HepG2 (cell line): ENCODE data around the gene ITIH1. TPM values are rescaled to one million over a fixed set of nuclear protein-coding genes. Genes with fewer than 3 reads are reported as not detected.

Source experiments
- HDAC2 ChIP-seq: sonication (generic); formaldehyde crosslinking; IDR thresholded peaks from 2 replicates; pipeline ENCODE4 v1.4.0; 2020; ENCODE audit warnings: missing genetic modification reagents
- KLF16 ChIP-seq, 2 experiments: sonication (generic) in 1 of 2; formaldehyde crosslinking in 1 of 2; IDR thresholded peaks; 2 replicates each; pipeline versions ENCODE4 v1.6.1 to v1.8.0; 2016 to 2023; ENCODE audit warnings: missing genetic modification reagents in 2 of 2, missing compliant biosample characterization in 1 of 2
- MIER3 ChIP-seq: IDR thresholded peaks from 2 replicates; pipeline ENCODE4 v1.6.1; 2016; ENCODE audit warnings: missing compliant biosample characterization, borderline replicate concordance
- ONECUT2 ChIP-seq: sonication (generic); formaldehyde crosslinking; IDR thresholded peaks from 2 replicates; pipeline ENCODE4 v1.4.0; 2020; ENCODE audit warnings: missing genetic modification reagents
- SALL2 ChIP-seq: sonication (generic); formaldehyde crosslinking; IDR thresholded peaks from 2 replicates; pipeline ENCODE4 v1.8.1; 2023; ENCODE audit warnings: mild to moderate bottlenecking, missing genetic modification reagents, inconsistent platforms
- SNAI1 ChIP-seq: sonication (generic); formaldehyde crosslinking; IDR thresholded peaks from 2 replicates; pipeline ENCODE4 v1.5.0; 2020; ENCODE audit warnings: mild to moderate bottlenecking, missing genetic modification reagents, borderline replicate concordance
- TARDBP ChIP-seq: sonication (generic); formaldehyde crosslinking; IDR thresholded peaks from 2 replicates; pipeline ENCODE4 v1.8.0; 2022; ENCODE audit warnings: mild to moderate bottlenecking, missing genetic modification reagents
- ZNF331 ChIP-seq: sonication (generic); formaldehyde crosslinking; IDR thresholded peaks from 2 replicates; pipeline ENCODE4 v1.4.0; 2020; ENCODE audit warnings: missing genetic modification reagents
- ZNF703 ChIP-seq: sonication (generic); formaldehyde crosslinking; IDR thresholded peaks from 2 replicates; pipeline ENCODE4 v1.5.1; 2020; ENCODE audit warnings: missing genetic modification reagents, mild to moderate bottlenecking, moderate library complexity, borderline replicate concordance
- ZNF746 ChIP-seq: sonication (generic); formaldehyde crosslinking; IDR thresholded peaks from 2 replicates; pipeline ENCODE4 v1.8.0; 2022; ENCODE audit warnings: mild to moderate bottlenecking, missing genetic modification reagents
- polyA plus RNA-seq, 8 experiments: library from polyadenylated mRNA; depleted of rRNA in 3 of 8; stranded (reverse) in 7 of 8; unstranded in 1 of 8; fragments of >200 nt; fragmentation: Illumina TruSeq in 4 of 8; extraction: Trizol in 4 of 8; gene quantifications; 2 replicates each; pipeline versions ENCODE4 v1.2.1 to v1.2.3, GENCODE V29; 2011 to 2016; ENCODE audit warnings: low read depth in 4 of 8, missing spikeins in 1 of 8, mixed read lengths in 1 of 8; ENCODE audit not compliant: insufficient read depth in 1 of 8
- total RNA-seq, 5 experiments: library from RNA; depleted of rRNA; stranded (reverse); fragments of >200 nt; fragmentation: Illumina TruSeq; extraction: Trizol; gene quantifications; 2 replicates each; pipeline ENCODE4 v1.2.3, GENCODE V29; 2016; ENCODE audit warnings: low read depth in 1 of 5
- TF ChIP-seq, protein P1 (sequence below): IDR thresholded peaks from 2 replicates; pipeline ENCODE4 v1.6.1; 2016; ENCODE audit warnings: mild to moderate bottlenecking, missing biosample characterization, missing genetic modification reagents
- TF ChIP-seq, protein P2 (sequence below): sonication (generic); formaldehyde crosslinking; IDR thresholded peaks from 2 replicates; pipeline ENCODE4 v1.4.0; 2020; ENCODE audit warnings: mild to moderate bottlenecking, missing genetic modification reagents
- TF ChIP-seq, protein P3 (sequence below): fragments of 450-650 bp; IDR thresholded peaks from 2 replicates; pipeline ENCODE4 v1.6.1; 2016
- TF ChIP-seq, protein P4 (sequence below): IDR thresholded peaks from 2 replicates; pipeline ENCODE4 v1.6.1; 2016
- TF ChIP-seq, protein P5 (sequence below): IDR thresholded peaks from 2 replicates; pipeline ENCODE4 v1.6.1; 2016; ENCODE audit warnings: missing genetic modification reagents, missing compliant biosample characterization

ITIH1 gene
- total and polyA plus RNA-seq, 2 of the 13 experiments (the other 11 are each of a cell fraction or from before 2014, with no cell fraction given): 12.3 to 19.6 TPM

DNA sequence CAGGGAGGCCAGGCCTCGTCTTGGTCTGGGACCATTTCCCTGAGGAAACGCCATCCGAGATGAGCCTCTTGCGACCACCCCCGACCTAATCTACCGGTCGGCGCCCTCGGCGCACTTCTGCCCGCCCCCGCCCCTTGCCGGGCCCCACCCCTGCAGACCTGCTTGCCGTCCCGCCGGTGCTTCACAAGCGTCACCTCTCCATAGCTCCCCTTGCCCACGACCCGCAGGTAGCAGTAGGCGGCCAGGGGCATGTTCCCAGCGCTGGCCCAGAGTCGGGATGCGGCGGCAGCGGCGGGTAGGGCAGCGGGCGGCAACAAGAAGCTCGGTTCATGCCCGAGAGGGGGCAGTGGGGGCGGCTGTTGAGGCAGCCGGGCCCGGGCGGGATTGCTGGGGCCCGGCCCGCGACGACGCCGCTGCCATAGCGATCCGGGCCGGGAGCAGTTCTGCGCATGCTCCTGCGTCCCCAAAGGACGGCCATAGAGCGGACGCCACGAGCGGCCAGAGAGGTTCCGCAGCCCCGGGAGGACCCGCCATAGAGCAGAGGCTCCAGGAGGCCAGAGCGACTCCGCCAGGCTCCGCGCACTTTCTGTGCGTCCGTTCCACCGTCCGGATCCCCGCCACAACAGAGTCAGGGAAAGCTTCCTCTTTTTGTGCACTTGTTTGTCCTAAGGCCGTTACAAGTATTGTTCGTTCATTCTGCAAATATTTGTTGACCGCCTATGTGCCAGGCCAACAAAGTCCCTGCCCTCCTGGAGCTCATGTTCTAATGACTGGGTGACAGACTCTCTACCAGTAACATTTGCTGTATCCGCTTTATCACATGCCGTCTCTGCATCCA, 6.7 kb upstream of the ITIH1 start, which contains the start of gene NEK4 (continued):
- peak; percentile 69; the same call in 1 of the 2 replicates for TF ChIP-seq SALL2 (CRISPR knock-in tag)
- TF ChIP-seq, protein P1, sequence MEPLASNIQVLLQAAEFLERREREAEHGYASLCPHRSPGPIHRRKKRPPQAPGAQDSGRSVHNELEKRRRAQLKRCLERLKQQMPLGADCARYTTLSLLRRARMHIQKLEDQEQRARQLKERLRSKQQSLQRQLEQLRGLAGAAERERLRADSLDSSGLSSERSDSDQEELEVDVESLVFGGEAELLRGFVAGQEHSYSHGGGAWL (CRISPR knock-in tag): peak; percentile 78
- TF ChIP-seq, protein P2, sequence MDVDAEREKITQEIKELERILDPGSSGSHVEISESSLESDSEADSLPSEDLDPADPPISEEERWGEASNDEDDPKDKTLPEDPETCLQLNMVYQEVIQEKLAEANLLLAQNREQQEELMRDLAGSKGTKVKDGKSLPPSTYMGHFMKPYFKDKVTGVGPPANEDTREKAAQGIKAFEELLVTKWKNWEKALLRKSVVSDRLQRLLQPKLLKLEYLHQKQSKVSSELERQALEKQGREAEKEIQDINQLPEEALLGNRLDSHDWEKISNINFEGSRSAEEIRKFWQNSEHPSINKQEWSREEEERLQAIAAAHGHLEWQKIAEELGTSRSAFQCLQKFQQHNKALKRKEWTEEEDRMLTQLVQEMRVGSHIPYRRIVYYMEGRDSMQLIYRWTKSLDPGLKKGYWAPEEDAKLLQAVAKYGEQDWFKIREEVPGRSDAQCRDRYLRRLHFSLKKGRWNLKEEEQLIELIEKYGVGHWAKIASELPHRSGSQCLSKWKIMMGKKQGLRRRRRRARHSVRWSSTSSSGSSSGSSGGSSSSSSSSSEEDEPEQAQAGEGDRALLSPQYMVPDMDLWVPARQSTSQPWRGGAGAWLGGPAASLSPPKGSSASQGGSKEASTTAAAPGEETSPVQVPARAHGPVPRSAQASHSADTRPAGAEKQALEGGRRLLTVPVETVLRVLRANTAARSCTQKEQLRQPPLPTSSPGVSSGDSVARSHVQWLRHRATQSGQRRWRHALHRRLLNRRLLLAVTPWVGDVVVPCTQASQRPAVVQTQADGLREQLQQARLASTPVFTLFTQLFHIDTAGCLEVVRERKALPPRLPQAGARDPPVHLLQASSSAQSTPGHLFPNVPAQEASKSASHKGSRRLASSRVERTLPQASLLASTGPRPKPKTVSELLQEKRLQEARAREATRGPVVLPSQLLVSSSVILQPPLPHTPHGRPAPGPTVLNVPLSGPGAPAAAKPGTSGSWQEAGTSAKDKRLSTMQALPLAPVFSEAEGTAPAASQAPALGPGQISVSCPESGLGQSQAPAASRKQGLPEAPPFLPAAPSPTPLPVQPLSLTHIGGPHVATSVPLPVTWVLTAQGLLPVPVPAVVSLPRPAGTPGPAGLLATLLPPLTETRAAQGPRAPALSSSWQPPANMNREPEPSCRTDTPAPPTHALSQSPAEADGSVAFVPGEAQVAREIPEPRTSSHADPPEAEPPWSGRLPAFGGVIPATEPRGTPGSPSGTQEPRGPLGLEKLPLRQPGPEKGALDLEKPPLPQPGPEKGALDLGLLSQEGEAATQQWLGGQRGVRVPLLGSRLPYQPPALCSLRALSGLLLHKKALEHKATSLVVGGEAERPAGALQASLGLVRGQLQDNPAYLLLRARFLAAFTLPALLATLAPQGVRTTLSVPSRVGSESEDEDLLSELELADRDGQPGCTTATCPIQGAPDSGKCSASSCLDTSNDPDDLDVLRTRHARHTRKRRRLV (CRISPR knock-in tag): no peak
- TF ChIP-seq, protein P3, sequence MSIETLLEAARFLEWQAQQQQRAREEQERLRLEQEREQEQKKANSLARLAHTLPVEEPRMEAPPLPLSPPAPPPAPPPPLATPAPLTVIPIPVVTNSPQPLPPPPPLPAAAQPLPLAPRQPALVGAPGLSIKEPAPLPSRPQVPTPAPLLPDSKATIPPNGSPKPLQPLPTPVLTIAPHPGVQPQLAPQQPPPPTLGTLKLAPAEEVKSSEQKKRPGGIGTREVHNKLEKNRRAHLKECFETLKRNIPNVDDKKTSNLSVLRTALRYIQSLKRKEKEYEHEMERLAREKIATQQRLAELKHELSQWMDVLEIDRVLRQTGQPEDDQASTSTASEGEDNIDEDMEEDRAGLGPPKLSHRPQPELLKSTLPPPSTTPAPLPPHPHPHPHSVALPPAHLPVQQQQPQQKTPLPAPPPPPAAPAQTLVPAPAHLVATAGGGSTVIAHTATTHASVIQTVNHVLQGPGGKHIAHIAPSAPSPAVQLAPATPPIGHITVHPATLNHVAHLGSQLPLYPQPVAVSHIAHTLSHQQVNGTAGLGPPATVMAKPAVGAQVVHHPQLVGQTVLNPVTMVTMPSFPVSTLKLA: 0 out of 2 replicates have a peak, but pooled peaks have one; percentile 29
- TF ChIP-seq, protein P4, sequence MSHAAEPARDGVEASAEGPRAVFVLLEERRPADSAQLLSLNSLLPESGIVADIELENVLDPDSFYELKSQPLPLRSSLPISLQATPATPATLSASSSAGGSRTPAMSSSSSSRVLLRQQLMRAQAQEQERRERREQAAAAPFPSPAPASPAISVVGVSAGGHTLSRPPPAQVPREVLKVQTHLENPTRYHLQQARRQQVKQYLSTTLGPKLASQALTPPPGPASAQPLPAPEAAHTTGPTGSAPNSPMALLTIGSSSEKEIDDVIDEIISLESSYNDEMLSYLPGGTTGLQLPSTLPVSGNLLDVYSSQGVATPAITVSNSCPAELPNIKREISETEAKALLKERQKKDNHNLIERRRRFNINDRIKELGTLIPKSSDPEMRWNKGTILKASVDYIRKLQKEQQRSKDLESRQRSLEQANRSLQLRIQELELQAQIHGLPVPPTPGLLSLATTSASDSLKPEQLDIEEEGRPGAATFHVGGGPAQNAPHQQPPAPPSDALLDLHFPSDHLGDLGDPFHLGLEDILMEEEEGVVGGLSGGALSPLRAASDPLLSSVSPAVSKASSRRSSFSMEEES (CRISPR knock-in tag): peak; percentile 52
- peak; percentile 5; the same call in 1 of the 2 replicates for TF ChIP-seq HDAC2 (CRISPR knock-in tag)
- peak; percentile 46 for TF ChIP-seq ZNF331 (CRISPR knock-in tag)
- TF ChIP-seq ZNF746 (CRISPR knock-in tag): 0 out of 2 replicates have a peak, but pooled peaks have one; percentile 68
- TF ChIP-seq, protein P5, sequence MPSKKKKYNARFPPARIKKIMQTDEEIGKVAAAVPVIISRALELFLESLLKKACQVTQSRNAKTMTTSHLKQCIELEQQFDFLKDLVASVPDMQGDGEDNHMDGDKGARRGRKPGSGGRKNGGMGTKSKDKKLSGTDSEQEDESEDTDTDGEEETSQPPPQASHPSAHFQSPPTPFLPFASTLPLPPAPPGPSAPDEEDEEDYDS (CRISPR knock-in tag): peak; percentile 46; the same call in 1 of the 2 replicates
- 0 out of 2 replicates have a peak, but pooled peaks have one; percentile 22 for TF ChIP-seq ONECUT2 (CRISPR knock-in tag)
- peak; percentile 53; the same call in 1 of the 2 replicates for TF ChIP-seq MIER3 (CRISPR knock-in tag)
- TF ChIP-seq KLF16 (CRISPR knock-in tag; IDR thresholded peaks at IDR 0.05): peak in 1 of 2 experiments; percentile 78; a peak in 1 of 4 replicates
- TF ChIP-seq SNAI1 (CRISPR knock-in tag): peak; percentile 47; the same call in 1 of the 2 replicates
- TF ChIP-seq TARDBP: peak; percentile 63; the same call in 1 of the 2 replicates
- TF ChIP-seq ZNF703 (CRISPR knock-in tag): peak; percentile 69; the same call in 1 of the 2 replicates
